Effector memory CD4-positive, alpha-beta T cell (primary cell): Measurements from ENCODE around the gene PDE4A.

Experiments
- DNase-seq, 3 donors: peaks; one replicate each; pipeline ENCODE4 v3.0.0-alpha.2; 2020
- H3K27ac ChIP-seq: 2 replicates; pipeline ENCODE4 v1.7.0; 2013; ENCODE audit warnings: mild to moderate bottlenecking, low read length, moderate library complexity; ENCODE audit not compliant: insufficient read depth, poor library complexity, severe bottlenecking
- H3K27me3 ChIP-seq: replicated peaks from 2 replicates; pipeline ENCODE4 v1.7.0; 2013; ENCODE audit warnings: mild to moderate bottlenecking, low read length; ENCODE audit not compliant: insufficient read depth, control insufficient read depth, poor library complexity, severe bottlenecking
- H3K36me3 ChIP-seq: 2 replicates; pipeline ENCODE4 v1.7.0; 2013; ENCODE audit warnings: mild to moderate bottlenecking, low read length, moderate library complexity; ENCODE audit not compliant: control insufficient read depth, insufficient read depth
- H3K4me1 ChIP-seq: 2 replicates; pipeline ENCODE4 v1.7.0; 2013; ENCODE audit warnings: low read length, mild to moderate bottlenecking; ENCODE audit not compliant: control insufficient read depth, insufficient read depth, poor library complexity, severe bottlenecking
- H3K4me3 ChIP-seq: 2 replicates; pipeline ENCODE4 v1.7.0; 2013; ENCODE audit warnings: low read length, low read depth, mild to moderate bottlenecking; ENCODE audit not compliant: insufficient read depth, poor library complexity, severe bottlenecking
- H3K9me3 ChIP-seq: 2 replicates; pipeline ENCODE4 v1.7.0; 2013; ENCODE audit warnings: mild to moderate bottlenecking, low read length, moderate library complexity; ENCODE audit not compliant: control insufficient read depth

PDE4A gene

DNA sequence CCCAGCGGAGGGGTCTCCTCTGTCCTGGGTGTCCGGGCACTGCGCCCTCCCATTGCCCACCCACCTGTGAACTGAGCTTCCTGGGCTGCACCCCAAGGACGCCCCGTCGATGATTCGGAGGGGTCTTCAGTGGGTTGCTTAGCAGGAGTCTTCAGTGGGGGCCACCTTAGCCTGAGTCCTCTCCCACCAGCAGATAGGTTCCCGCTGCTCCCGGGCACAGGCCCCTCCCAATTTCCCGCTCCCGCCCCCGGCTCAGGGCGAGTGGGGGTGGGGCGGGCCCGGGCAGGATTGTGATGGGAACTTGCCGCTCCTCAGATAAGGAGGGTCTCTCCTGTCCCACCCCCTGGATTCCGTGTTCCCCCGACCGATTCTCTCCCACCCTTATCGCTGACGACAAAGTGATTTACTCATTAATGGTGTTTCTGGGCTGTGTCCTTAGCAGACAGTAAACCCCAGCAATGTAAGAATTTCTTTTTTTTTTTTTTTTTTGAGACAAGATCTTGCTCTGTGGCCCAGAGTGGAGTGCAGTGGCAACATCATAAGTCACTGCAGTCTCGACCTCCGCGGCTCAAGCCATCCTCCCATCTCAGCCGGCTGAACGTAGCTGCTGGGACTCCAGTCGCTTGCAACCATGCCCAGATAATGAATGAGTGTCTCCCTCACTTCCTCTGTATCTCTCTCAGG is 97.6 kb downstream of the PDE4A start:
- peak in 1 of 3 donors; percentile 30 for DNase-seq
- Histone ChIP-seq H3K27me3 (peaks cover 51% of the 10 kb centered on the region), H3K27ac (no peak overlapping the region), H3K4me1 (peaks cover 31% of the 10 kb centered on the region), H3K9me3 (no peaks in the 10 kb centered on the region), H3K4me3 (peak overlapping the region; percentile 33), H3K36me3 (no peaks in the 10 kb centered on the region)

DNA sequence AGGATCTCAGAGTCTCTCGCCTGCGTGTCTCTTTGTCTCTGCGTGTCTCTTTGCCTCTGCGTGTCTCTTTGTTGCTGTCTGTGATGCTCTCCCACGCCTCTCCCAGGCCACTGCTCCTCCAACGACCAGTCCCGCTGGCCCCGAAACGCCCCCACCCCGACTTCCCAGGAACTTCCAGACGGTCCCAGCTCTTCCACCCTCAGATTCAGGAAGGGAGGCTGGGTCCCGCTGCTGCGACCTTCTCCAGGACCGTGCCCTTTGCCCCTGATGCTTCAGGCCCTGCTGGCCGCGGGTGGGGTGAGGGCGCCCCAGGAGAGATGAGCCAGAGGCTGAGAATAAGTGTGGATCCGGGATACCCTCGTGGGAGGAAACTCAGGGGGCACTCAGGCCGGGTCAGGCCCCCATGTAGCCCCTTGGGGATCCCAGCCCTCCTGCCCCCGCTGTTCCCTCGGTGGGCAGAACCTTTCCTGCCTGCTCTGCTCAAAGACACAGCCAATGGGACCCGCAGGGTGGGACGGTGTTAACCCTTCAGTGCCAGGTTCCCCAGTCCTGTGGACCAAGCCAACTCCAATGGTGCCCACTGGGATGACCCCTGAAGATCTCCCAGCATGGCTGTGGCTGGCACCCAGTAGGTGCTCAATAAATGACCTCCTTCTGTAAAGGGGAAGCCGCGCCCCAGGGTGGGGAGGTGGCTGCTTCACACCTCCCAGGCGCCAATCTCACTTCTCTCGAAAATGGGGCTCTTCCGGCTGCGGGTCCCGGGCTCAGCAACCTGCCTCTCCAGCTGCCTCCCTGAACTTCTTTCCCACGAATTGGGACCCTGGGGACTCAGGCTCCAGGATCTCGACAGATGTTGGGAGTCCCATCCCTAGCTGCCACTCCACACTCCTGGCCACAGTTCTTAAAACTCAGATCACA is 98.4 kb downstream of the PDE4A start:
- Histone ChIP-seq H3K27ac (no peak overlapping the region), H3K9me3 (no peaks in the 10 kb centered on the region), H3K27me3 (peaks cover 43% of the 10 kb centered on the region), H3K4me3 (no peak overlapping the region), H3K4me1 (peaks cover 31% of the 10 kb centered on the region), H3K36me3 (no peaks in the 10 kb centered on the region)
- DNase-seq = no peak
